Thyroid gland (tissue), 4 donors: Measurements from ENCODE around the gene IRF9.
"Not testable (repeated sequence)": the region's sequence is repeated elsewhere in the genome, so short reads cannot be mapped to it uniquely, and the experiment has no call there.

ENCODE experiments used
- POLR2A ChIP-seq, 2 donors: fragments of 450-650 bp; IDR thresholded peaks; one replicate each; pipeline ENCODE4 v1.6.1; 2017; ENCODE audit warnings: antibody characterized with exemption in 2 of 2, mild to moderate bottlenecking in 2 of 2, moderate library complexity in 1 of 2
- TF ChIP-seq, protein P1 (sequence below), 6 experiments: fragments of 200-600 bp in 3 of 6; fragments of 450-650 bp in 3 of 6; sonication (generic) in 3 of 6; IDR thresholded peaks; one replicate each; pipeline ENCODE4 v1.5.1; 2016 to 2019; ENCODE audit warnings: antibody characterized with exemption in 6 of 6, mild to moderate bottlenecking in 2 of 6, inconsistent platforms in 1 of 6, moderate library complexity in 1 of 6

DNA sequence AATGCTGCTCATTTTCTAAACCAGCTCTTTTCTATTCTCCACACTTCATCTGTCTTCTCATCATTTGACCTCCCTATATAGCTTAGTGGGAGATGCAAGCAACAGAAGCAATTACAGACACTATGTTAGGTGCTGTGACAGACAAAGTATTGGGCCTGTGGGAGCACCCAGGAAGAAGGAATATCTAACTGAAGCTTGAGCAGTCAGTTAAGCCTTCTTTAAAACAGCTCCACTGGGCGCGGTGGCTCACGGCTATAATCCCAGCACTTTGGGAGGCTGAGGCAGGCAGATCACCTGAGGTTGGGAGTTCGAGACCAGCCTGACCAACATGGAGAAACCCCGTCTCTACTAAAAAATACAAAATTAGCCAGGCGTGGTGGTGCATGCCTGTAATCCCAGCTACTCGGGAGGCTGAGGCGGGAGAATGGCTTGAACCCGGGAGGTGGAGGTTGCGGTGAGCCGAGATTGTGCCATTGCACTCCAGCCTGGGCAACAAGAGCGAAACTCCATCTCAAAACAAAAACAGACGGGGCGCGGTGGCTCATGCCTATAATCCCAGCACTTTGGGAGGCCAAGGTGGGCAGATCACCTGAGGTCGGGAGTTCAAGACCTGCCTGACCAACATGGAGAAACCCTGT is 42.3 kb downstream of the IRF9 start:
- TF ChIP-seq, protein P1, sequence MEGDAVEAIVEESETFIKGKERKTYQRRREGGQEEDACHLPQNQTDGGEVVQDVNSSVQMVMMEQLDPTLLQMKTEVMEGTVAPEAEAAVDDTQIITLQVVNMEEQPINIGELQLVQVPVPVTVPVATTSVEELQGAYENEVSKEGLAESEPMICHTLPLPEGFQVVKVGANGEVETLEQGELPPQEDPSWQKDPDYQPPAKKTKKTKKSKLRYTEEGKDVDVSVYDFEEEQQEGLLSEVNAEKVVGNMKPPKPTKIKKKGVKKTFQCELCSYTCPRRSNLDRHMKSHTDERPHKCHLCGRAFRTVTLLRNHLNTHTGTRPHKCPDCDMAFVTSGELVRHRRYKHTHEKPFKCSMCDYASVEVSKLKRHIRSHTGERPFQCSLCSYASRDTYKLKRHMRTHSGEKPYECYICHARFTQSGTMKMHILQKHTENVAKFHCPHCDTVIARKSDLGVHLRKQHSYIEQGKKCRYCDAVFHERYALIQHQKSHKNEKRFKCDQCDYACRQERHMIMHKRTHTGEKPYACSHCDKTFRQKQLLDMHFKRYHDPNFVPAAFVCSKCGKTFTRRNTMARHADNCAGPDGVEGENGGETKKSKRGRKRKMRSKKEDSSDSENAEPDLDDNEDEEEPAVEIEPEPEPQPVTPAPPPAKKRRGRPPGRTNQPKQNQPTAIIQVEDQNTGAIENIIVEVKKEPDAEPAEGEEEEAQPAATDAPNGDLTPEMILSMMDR (IDR thresholded peaks at IDR 0.05), result not testable (repeated sequence)
- not testable (repeated sequence) for TF ChIP-seq POLR2A (IDR thresholded peaks at IDR 0.05)
